CD14-positive monocyte (primary cell): ENCODE results near the gene MAST4. TPM values are rescaled to one million over a fixed set of nuclear protein-coding genes. Genes with fewer than 3 reads are reported as not detected.

Experiments used
- DNase-seq, 3 donors: peaks; one replicate each; pipeline ENCODE4 v3.0.0-alpha.2; 2011 to 2022
- H2AFZ ChIP-seq: 2 replicates; pipeline ENCODE4 v1.6.0; 2012; ENCODE audit warnings: mild to moderate bottlenecking, low read depth, low read length, inconsistent platforms; ENCODE audit not compliant: insufficient read depth, poor library complexity, severe bottlenecking
- H3K27ac ChIP-seq, 2 donors: 1 replicate in 1 of 2; 2 replicates in 1 of 2; pipeline ENCODE4 v1.5.1; 2012 to 2013; ENCODE audit warnings: low read length in 2 of 2, control low read depth in 1 of 2, inconsistent platforms in 1 of 2, low read depth in 1 of 2, mild to moderate bottlenecking in 1 of 2
- H3K27me3 ChIP-seq, 2 donors: one replicate each; pipeline versions ENCODE4 v1.6.0 to v1.6.1; 2011 to 2013; ENCODE audit warnings: low read length in 2 of 2; ENCODE audit not compliant: control insufficient read depth in 2 of 2, insufficient read depth in 2 of 2
- H3K36me3 ChIP-seq, 2 donors: replicated peaks in 1 of 2; 1 replicate in 1 of 2; 2 replicates in 1 of 2; pipeline versions ENCODE4 v1.5.1 to v1.6.1; 2012 to 2013; ENCODE audit warnings: low read length in 2 of 2, control low read depth in 1 of 2, inconsistent platforms in 1 of 2, mild to moderate bottlenecking in 1 of 2; ENCODE audit not compliant: insufficient read depth in 2 of 2, control insufficient read depth in 1 of 2
- H3K4me1 ChIP-seq, 2 donors: 1 replicate in 1 of 2; 2 replicates in 1 of 2; pipeline versions ENCODE4 v1.5.1 to v1.6.1; 2012 to 2013; ENCODE audit warnings: low read length in 2 of 2, control low read depth in 1 of 2, inconsistent platforms in 1 of 2, mild to moderate bottlenecking in 1 of 2, moderate library complexity in 1 of 2; ENCODE audit not compliant: insufficient read depth in 2 of 2, control insufficient read depth in 1 of 2
- H3K4me2 ChIP-seq: replicated peaks from 2 replicates; pipeline ENCODE3; 2012; ENCODE audit warnings: low read length, moderate library complexity, mild to moderate bottlenecking; ENCODE audit not compliant: poor library complexity, severe bottlenecking; ENCODE audit errors: extremely low read depth
- H3K4me3 ChIP-seq, 3 experiments: fragments of 200-600 bp in 1 of 3; sonication (generic) in 1 of 3; replicated peaks in 1 of 3; 1 replicate in 2 of 3; 2 replicates in 1 of 3; pipeline ENCODE4 v1.5.1; 2011 to 2013; ENCODE audit warnings: low read length in 3 of 3, mild to moderate bottlenecking in 3 of 3, control low read depth in 2 of 3, low read depth in 2 of 3, inconsistent platforms in 1 of 3, moderate library complexity in 1 of 3
- H3K79me2 ChIP-seq: 2 replicates; pipeline ENCODE4 v1.6.0; 2012; ENCODE audit warnings: mild to moderate bottlenecking, control low read depth, inconsistent platforms, low read length, moderate library complexity; ENCODE audit not compliant: insufficient read depth
- H3K9ac ChIP-seq: 2 replicates; pipeline ENCODE4 v1.6.0; 2017; ENCODE audit warnings: low read length, mild to moderate bottlenecking; ENCODE audit not compliant: insufficient read depth, poor library complexity, severe bottlenecking
- H3K9me3 ChIP-seq, 2 donors: replicated peaks in 1 of 2; 1 replicate in 1 of 2; 2 replicates in 1 of 2; pipeline versions ENCODE4 v1.5.1 to v1.6.1; 2012 to 2013; ENCODE audit warnings: low read length in 2 of 2, control low read depth in 1 of 2; ENCODE audit not compliant: control insufficient read depth in 1 of 2, insufficient read depth in 1 of 2
- H4K20me1 ChIP-seq: 2 replicates; pipeline ENCODE4 v1.6.0; 2012; ENCODE audit warnings: mild to moderate bottlenecking, low read length, control low read depth, moderate library complexity; ENCODE audit not compliant: insufficient read depth
- H3K27ac Mint-ChIP-seq, 7 donors: one replicate each; pipeline ENCODE4 v1.8.0; 2020; ENCODE audit warnings: mild to moderate bottlenecking in 7 of 7, mixed read lengths in 7 of 7, moderate library complexity in 6 of 7, inconsistent platforms in 2 of 7
- H3K27me3 Mint-ChIP-seq, 3 donors: one replicate each; pipeline ENCODE4 v1.8.0; 2021 to 2022; ENCODE audit warnings: low read depth in 3 of 3, mild to moderate bottlenecking in 3 of 3, mixed read lengths in 3 of 3, moderate library complexity in 3 of 3, inconsistent platforms in 1 of 3
- H3K36me3 Mint-ChIP-seq, 2 donors: one replicate each; pipeline ENCODE4 v1.8.0; 2020; ENCODE audit warnings: mixed read lengths in 2 of 2, inconsistent platforms in 1 of 2, mild to moderate bottlenecking in 1 of 2
- H3K4me1 Mint-ChIP-seq: one replicate; pipeline ENCODE4 v1.8.0; 2020; ENCODE audit warnings: mild to moderate bottlenecking, mixed read lengths
- H3K4me3 Mint-ChIP-seq, 2 donors: one replicate each; pipeline ENCODE4 v1.8.0; 2020; ENCODE audit warnings: mild to moderate bottlenecking in 2 of 2, mixed read lengths in 2 of 2, moderate library complexity in 1 of 2
- H3K9me3 Mint-ChIP-seq, 7 donors: one replicate each; pipeline ENCODE4 v1.8.0; 2020 to 2022; ENCODE audit warnings: mixed read lengths in 7 of 7, mild to moderate bottlenecking in 6 of 7, moderate library complexity in 6 of 7, inconsistent platforms in 2 of 7
- WGBS: methylation state at CpG from one replicate; pipeline ENCODE4 v1.1.5; 2013; ENCODE audit warnings: missing lambda C conversion rate; ENCODE audit not compliant: insufficient coverage; 5-methylcytosine and 5-hydroxymethylcytosine counted together
- intact Hi-C, 2 donors: fragments of 100-400 bp; cut with micrococcal nuclease; formaldehyde crosslinking; loops; one replicate each; pipeline versions ENCODE4 v1.15.0 to v1.15.1; 2023
- polyA plus RNA-seq, 3 donors: library from polyadenylated mRNA; depleted of rRNA in 1 of 3; unstranded in 2 of 3; stranded (reverse) in 1 of 3; fragments of 300-500 nt in 2 of 3; fragments of >200 nt in 1 of 3; fragmentation: Illumina TruSeq in 2 of 3; gene quantifications; 1 replicate in 2 of 3; 2 replicates in 1 of 3; pipeline ENCODE4 v1.2.3, GENCODE V29; 2012 to 2021
- TF ChIP-seq, protein P1 (sequence below): fragments of 200-600 bp; IDR thresholded peaks from one replicate; pipeline ENCODE4 v1.8.0; 2022; ENCODE audit warnings: antibody characterized with exemption, mild to moderate bottlenecking

MAST4 gene
- polyA plus RNA-seq, 3 donors = 0.03 to 0.24 TPM; not detected in 1

DNA sequence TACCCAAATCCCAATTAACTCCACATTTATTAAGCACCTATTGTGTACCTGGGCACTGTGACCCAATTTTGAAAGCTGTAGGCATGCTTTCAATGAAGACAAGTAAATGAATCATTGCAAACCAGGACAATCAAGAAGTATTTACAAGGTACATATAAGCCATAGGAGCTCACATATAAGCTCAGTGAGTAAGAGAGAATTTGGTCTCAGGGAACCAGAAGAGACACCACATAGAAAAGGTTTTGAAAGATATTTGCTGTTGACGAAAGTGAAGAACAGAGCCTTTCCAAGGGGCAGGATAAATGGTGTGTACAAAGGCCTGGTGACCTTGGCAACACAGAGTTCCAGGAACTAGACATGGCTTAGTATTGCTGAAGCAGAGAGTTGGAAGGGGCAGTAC, 412.8 kb downstream of the MAST4 start:
- WGBS = 100% methylated on average over 1 of the region's 1 CpG
- H3K79me2 ChIP-seq = no peaks in the 10 kb centered on the region

DNA sequence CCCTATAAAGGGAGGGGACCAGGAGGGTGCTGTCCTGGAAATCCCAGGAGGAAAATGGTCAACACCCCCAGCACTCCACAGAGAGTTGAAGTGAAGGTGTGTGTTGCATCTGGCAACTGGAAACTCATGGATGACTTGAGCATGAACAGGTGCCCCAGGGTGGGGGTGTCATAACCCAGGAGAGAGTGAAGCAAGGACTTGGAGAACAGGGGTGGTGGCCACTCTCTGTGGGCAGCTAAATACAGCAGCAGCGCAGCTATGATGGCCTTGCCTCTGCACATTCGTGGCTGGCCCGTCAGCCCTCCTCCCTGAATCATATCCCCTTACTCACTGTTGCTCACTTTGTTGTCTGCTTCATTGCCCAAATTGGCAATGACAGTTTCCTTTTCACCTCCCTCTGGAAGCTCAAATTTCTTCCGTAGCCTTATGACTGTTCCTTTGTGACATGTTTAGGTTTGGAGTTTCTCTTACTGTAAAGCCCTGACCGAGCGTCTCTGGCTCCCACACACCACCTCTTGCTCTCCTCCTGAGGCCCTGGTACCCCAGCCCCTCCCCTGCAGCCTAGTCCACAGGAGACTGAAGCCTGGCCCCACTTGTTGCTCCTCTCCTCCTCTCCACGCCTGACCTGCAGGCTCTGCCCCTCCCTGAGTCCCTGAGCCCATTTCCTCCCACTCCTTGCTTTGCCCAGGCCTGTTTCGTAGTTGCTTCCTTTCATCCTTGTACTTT, 414.7 kb downstream of the MAST4 start:
- H3K36me3 Mint-ChIP-seq = no peaks in the 10 kb centered on the region
- peaks cover 17% of the 10 kb centered on the region for H3K4me1 Mint-ChIP-seq
- no peak overlapping the region for H3K4me2 ChIP-seq
- intact Hi-C loops = no loop called here
- H3K4me3 Mint-ChIP-seq = no peak overlapping the region
- H3K4me3 ChIP-seq = no peak overlapping the region
- no peaks in the 10 kb centered on the region for H3K9me3 ChIP-seq
- no peaks in the 10 kb centered on the region for H3K36me3 ChIP-seq
- no peak overlapping the region for H3K9ac ChIP-seq
- H2AFZ ChIP-seq = peak overlapping the region; percentile 25
- H3K27me3 ChIP-seq = no peaks in the 10 kb centered on the region
- H3K9me3 Mint-ChIP-seq = no peaks in the 10 kb centered on the region
- H3K79me2 ChIP-seq = no peaks in the 10 kb centered on the region
- TF ChIP-seq, protein P1, sequence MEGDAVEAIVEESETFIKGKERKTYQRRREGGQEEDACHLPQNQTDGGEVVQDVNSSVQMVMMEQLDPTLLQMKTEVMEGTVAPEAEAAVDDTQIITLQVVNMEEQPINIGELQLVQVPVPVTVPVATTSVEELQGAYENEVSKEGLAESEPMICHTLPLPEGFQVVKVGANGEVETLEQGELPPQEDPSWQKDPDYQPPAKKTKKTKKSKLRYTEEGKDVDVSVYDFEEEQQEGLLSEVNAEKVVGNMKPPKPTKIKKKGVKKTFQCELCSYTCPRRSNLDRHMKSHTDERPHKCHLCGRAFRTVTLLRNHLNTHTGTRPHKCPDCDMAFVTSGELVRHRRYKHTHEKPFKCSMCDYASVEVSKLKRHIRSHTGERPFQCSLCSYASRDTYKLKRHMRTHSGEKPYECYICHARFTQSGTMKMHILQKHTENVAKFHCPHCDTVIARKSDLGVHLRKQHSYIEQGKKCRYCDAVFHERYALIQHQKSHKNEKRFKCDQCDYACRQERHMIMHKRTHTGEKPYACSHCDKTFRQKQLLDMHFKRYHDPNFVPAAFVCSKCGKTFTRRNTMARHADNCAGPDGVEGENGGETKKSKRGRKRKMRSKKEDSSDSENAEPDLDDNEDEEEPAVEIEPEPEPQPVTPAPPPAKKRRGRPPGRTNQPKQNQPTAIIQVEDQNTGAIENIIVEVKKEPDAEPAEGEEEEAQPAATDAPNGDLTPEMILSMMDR = no peak
- H4K20me1 ChIP-seq = no peaks in the 10 kb centered on the region
- no peak overlapping the region for H3K27ac Mint-ChIP-seq
- WGBS = 9% methylated on average over 4 of the region's 8 CpGs
- DNase-seq = no peak
- peaks cover 0 to 3% (median 2%) of the 10 kb centered on the region in 3 donors for H3K27me3 Mint-ChIP-seq
- H3K4me1 ChIP-seq = peaks cover 8 to 12% of the 10 kb centered on the region in 2 donors
- no peak overlapping the region for H3K27ac ChIP-seq

More for the DNA sequence above, 412.8 kb downstream of the MAST4 start:
- no peak overlapping the region for H3K27ac ChIP-seq
- H3K4me1 Mint-ChIP-seq = peaks cover 22% of the 10 kb centered on the region
- no peak overlapping the region for H3K4me2 ChIP-seq
- peaks cover 8 to 14% of the 10 kb centered on the region in 2 donors for H3K4me1 ChIP-seq
- H3K27me3 ChIP-seq = no peaks in the 10 kb centered on the region
- H3K9me3 Mint-ChIP-seq = no peaks in the 10 kb centered on the region
- no peak overlapping the region for H3K4me3 Mint-ChIP-seq
- H3K27ac Mint-ChIP-seq = no peak overlapping the region
- H3K27me3 Mint-ChIP-seq = peaks cover 2 to 6% (median 3%) of the 10 kb centered on the region in 3 donors
- DNase-seq = no peak
- H3K9ac ChIP-seq = no peak overlapping the region
- intact Hi-C loops = loop anchor here in 1 of 2 donors (10.0 kb wide), 1 partner anchor 206 kb away; no protein-coding TSS in a partner anchor
- H3K4me3 ChIP-seq = no peak overlapping the region
- no peaks in the 10 kb centered on the region for H4K20me1 ChIP-seq
- peaks cover 0 to 3% of the 10 kb centered on the region in 2 donors for H3K36me3 Mint-ChIP-seq
- no peak overlapping the region for H2AFZ ChIP-seq
- TF ChIP-seq, protein P1 = no peak
- H3K36me3 ChIP-seq = no peaks in the 10 kb centered on the region
- H3K9me3 ChIP-seq = no peaks in the 10 kb centered on the region
